Measurements from ENCODE around the gene GCSH. TPM values are rescaled to one million over a fixed set of nuclear protein-coding genes. Genes with fewer than 3 reads are reported as not detected.

Gene GCSH
- total RNA-seq, 1 donor from 2014 or later: 30.0 TPM

DNA sequence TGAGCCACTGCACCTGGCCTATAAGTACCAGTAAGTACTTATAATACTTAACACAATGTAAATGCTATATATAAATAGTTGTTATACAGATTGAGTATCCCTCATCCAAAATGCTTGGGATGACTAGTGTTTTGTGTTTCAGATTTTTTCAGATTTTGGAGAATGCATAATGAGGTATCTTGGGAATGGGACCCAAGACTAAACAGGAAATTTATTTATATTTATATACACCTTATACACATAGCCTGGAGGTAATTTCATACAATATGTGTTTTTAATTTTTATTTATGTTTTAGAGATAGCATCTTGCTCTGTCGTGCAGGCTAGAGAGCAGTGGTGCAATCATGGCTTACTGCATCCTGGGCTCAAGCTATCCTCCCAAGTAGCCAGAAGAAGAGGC lies 9.8 kb upstream of the GCSH start:
- H3K4me3 Mint-ChIP-seq (ENCODE audit: unreplicated experiment): no peak overlapping the region
- H3K27me3 Mint-ChIP-seq (ENCODE audit: unreplicated experiment): no peaks in the 10 kb centered on the region
- no peaks in the 10 kb centered on the region for H3K4me1 Mint-ChIP-seq (ENCODE audit: low read depth, unreplicated experiment)
- peaks cover 1% of the 10 kb centered on the region for H3K9me3 Mint-ChIP-seq (ENCODE audit: unreplicated experiment)
- H3K27ac Mint-ChIP-seq (ENCODE audit: unreplicated experiment): no peak overlapping the region
- DNase-seq: no peak
- TF ChIP-seq, protein P1, sequence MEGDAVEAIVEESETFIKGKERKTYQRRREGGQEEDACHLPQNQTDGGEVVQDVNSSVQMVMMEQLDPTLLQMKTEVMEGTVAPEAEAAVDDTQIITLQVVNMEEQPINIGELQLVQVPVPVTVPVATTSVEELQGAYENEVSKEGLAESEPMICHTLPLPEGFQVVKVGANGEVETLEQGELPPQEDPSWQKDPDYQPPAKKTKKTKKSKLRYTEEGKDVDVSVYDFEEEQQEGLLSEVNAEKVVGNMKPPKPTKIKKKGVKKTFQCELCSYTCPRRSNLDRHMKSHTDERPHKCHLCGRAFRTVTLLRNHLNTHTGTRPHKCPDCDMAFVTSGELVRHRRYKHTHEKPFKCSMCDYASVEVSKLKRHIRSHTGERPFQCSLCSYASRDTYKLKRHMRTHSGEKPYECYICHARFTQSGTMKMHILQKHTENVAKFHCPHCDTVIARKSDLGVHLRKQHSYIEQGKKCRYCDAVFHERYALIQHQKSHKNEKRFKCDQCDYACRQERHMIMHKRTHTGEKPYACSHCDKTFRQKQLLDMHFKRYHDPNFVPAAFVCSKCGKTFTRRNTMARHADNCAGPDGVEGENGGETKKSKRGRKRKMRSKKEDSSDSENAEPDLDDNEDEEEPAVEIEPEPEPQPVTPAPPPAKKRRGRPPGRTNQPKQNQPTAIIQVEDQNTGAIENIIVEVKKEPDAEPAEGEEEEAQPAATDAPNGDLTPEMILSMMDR (IDR thresholded peaks at IDR 0.05; ENCODE audit: partially characterized antibody, unreplicated experiment): no peak
- no peaks in the 10 kb centered on the region for H3K36me3 Mint-ChIP-seq (ENCODE audit: unreplicated experiment)

- no peaks in the 10 kb centered on the region for H3K4me1 Mint-ChIP-seq (ENCODE audit: low read depth, unreplicated experiment)
- peaks cover 4% of the 10 kb centered on the region for H3K9me3 Mint-ChIP-seq (ENCODE audit: unreplicated experiment)
- TF ChIP-seq, protein P1 (IDR thresholded peaks at IDR 0.05; ENCODE audit: partially characterized antibody, unreplicated experiment): no peak
- no peaks in the 10 kb centered on the region for H3K36me3 Mint-ChIP-seq (ENCODE audit: unreplicated experiment)
- peaks cover 2% of the 10 kb centered on the region for H3K27me3 Mint-ChIP-seq (ENCODE audit: unreplicated experiment)
- no peak for DNase-seq
- H3K4me3 Mint-ChIP-seq (ENCODE audit: unreplicated experiment): no peak overlapping the region
- no peak overlapping the region for H3K27ac Mint-ChIP-seq (ENCODE audit: unreplicated experiment)
Measured at GRCh38 chr16:81101702-81102101, 5.5 kb upstream of the GCSH start.

- no peaks in the 10 kb centered on the region for H3K36me3 Mint-ChIP-seq (ENCODE audit: unreplicated experiment)
- H3K27me3 Mint-ChIP-seq (ENCODE audit: unreplicated experiment): peaks cover 2% of the 10 kb centered on the region
- peaks cover 4% of the 10 kb centered on the region for H3K9me3 Mint-ChIP-seq (ENCODE audit: unreplicated experiment)
- H3K4me1 Mint-ChIP-seq (ENCODE audit: low read depth, unreplicated experiment): no peaks in the 10 kb centered on the region
- DNase-seq: no peak
- TF ChIP-seq, protein P1 (IDR thresholded peaks at IDR 0.05; ENCODE audit: partially characterized antibody, unreplicated experiment): no peak
- no peak overlapping the region for H3K4me3 Mint-ChIP-seq (ENCODE audit: unreplicated experiment)
- H3K27ac Mint-ChIP-seq (ENCODE audit: unreplicated experiment): no peak overlapping the region
Measured at GRCh38 chr16:81099958-81100357, 3.8 kb upstream of the GCSH start.

- Mint-ChIP-seq H3K9me3 (ENCODE audit: unreplicated experiment) (peaks cover 6% of the 10 kb centered on the region), H3K4me3 (ENCODE audit: unreplicated experiment) (no peak overlapping the region), H3K4me1 (ENCODE audit: low read depth, unreplicated experiment) (no peaks in the 10 kb centered on the region), H3K27me3 (ENCODE audit: unreplicated experiment) (peaks cover 2% of the 10 kb centered on the region), H3K27ac (ENCODE audit: unreplicated experiment) (no peak overlapping the region), H3K36me3 (ENCODE audit: unreplicated experiment) (no peaks in the 10 kb centered on the region)
- no peak for DNase-seq
- TF ChIP-seq, protein P1 (IDR thresholded peaks at IDR 0.05; ENCODE audit: partially characterized antibody, unreplicated experiment): no peak
Measured at GRCh38 chr16:81097230-81097629, 1.0 kb upstream of the GCSH start.

- no peak overlapping the region for H3K27ac Mint-ChIP-seq (ENCODE audit: unreplicated experiment)
- H3K4me1 Mint-ChIP-seq (ENCODE audit: low read depth, unreplicated experiment): no peaks in the 10 kb centered on the region
- peaks cover 2% of the 10 kb centered on the region for H3K27me3 Mint-ChIP-seq (ENCODE audit: unreplicated experiment)
- H3K36me3 Mint-ChIP-seq (ENCODE audit: unreplicated experiment): no peaks in the 10 kb centered on the region
- DNase-seq: no peak
- TF ChIP-seq, protein P1 (IDR thresholded peaks at IDR 0.05; ENCODE audit: partially characterized antibody, unreplicated experiment): no peak
- H3K9me3 Mint-ChIP-seq (ENCODE audit: unreplicated experiment): peaks cover 6% of the 10 kb centered on the region
- H3K4me3 Mint-ChIP-seq (ENCODE audit: unreplicated experiment): peak overlapping the region; percentile 74
Measured at GRCh38 chr16:81096715-81097208, 567 bp upstream of the GCSH start.
